NCI-H82 treated with DMSO at 0.1 percent for 48 hours (cell line): ENCODE results near the gene TGFB3.

Experiments
- DNase-seq: peaks from one replicate; lab custom pipeline; 2025; ENCODE audit not compliant: unreplicated experiment; lab: John Stamatoyannopoulos, UW

The TGFB3 gene

GRCh38 chr14:75910048-75910447 lies 71.7 kb downstream of the TGFB3 start:
- no peak for DNase-seq

GRCh38 chr14:75909630-75910029 lies 72.2 kb downstream of the TGFB3 start:
- DNase-seq = no peak
